EL (cell line): Measurements from ENCODE around the gene COG8.
"Not testable (repeated sequence)": the region's sequence is repeated elsewhere in the genome, so short reads cannot be mapped to it uniquely, and the experiment has no call there.

Experiments used
- DNase-seq: peaks from one replicate; pipeline ENCODE4 v3.0.0-alpha.2; 2016

COG8 gene

GRCh38 chr16:69318177-69318910 lies 21.0 kb downstream of the COG8 start:
- DNase-seq: no peak

- no peak for DNase-seq
Observed at GRCh38 chr16:69316595-69317034, 22.7 kb downstream of the COG8 start.

GRCh38 chr16:69315486-69316311 lies 23.7 kb downstream of the COG8 start:
- no peak for DNase-seq

GRCh38 chr16:69314534-69314933 lies 24.8 kb downstream of the COG8 start:
- no peak for DNase-seq

- DNase-seq: no peak
Observed at GRCh38 chr16:69313469-69313868, 25.9 kb downstream of the COG8 start.

- peak; percentile 42 for DNase-seq
Observed at GRCh38 chr16:69311533-69312387, 27.6 kb downstream of the COG8 start.

- DNase-seq: peak; percentile 95
Observed at GRCh38 chr16:69310653-69311532, 28.5 kb downstream of the COG8 start, which contains the start of gene VPS4A. Gene VPS4A (plus strand): TSS chr16:69311350. CDS start chr16:69311512, 162 bp downstream.

GRCh38 chr16:69309316-69309715 lies 30.0 kb downstream of the COG8 start:
- no peak for DNase-seq

- DNase-seq: no peak
Observed at GRCh38 chr16:69307856-69308255, 31.5 kb downstream of the COG8 start.

- no peak for DNase-seq
Observed at GRCh38 chr16:69307091-69307490, 32.3 kb downstream of the COG8 start.

- no peak for DNase-seq
Observed at GRCh38 chr16:69306031-69306430, 33.3 kb downstream of the COG8 start.

GRCh38 chr16:69302301-69302700 lies 37.1 kb downstream of the COG8 start:
- no peak for DNase-seq

- DNase-seq: no peak
Observed at GRCh38 chr16:69301861-69302260, 37.5 kb downstream of the COG8 start.

GRCh38 chr16:69301187-69301586 lies 38.2 kb downstream of the COG8 start:
- no peak for DNase-seq

- DNase-seq: no peak
Observed at GRCh38 chr16:69298261-69298660, 41.1 kb downstream of the COG8 start.

- not testable (repeated sequence) for DNase-seq
Observed at GRCh38 chr16:69296771-69297170, 42.6 kb downstream of the COG8 start.

GRCh38 chr16:69294051-69294450 lies 45.3 kb downstream of the COG8 start:
- no peak for DNase-seq

GRCh38 chr16:69293401-69293800 lies 46.0 kb downstream of the COG8 start:
- no peak for DNase-seq

- DNase-seq: not testable (repeated sequence)
Observed at GRCh38 chr16:69291657-69292056, 47.7 kb downstream of the COG8 start.

- peak; percentile 66 for DNase-seq
Observed at GRCh38 chr16:69286941-69287713, 52.2 kb downstream of the COG8 start.

- DNase-seq: no peak
Observed at GRCh38 chr16:69285240-69285639, 54.1 kb downstream of the COG8 start.
